Medulla oblongata (tissue), 1 donor: Measurements from ENCODE around the gene PPM1F.

ENCODE experiments used
- DNase-seq: peaks from one replicate; pipeline ENCODE4 v3.0.0-alpha.2; 2015; ENCODE audit errors: extremely low spot score

Gene PPM1F

GRCh38 chr22:21952586-21953571 lies at the start of gene PPM1F:
Gene PPM1F (minus strand): TSS chr22:21952848. CDS start chr22:21946048, 6,800 bp downstream.
- peak; percentile 82 for DNase-seq

- DNase-seq: no peak
Measured at GRCh38 chr22:22001664-22002525, 49.2 kb upstream of the PPM1F start.

- no peak for DNase-seq
Measured at GRCh38 chr22:21998595-21999247, 46.1 kb upstream of the PPM1F start.

- DNase-seq: no peak
Measured at GRCh38 chr22:21996175-21996720, 43.6 kb upstream of the PPM1F start.

- DNase-seq: no peak
Measured at GRCh38 chr22:21995660-21996059, 43.0 kb upstream of the PPM1F start.

GRCh38 chr22:21994881-21995444 lies 42.3 kb upstream of the PPM1F start:
- DNase-seq: no peak

- no peak for DNase-seq
Measured at GRCh38 chr22:21992593-21993237, 40.1 kb upstream of the PPM1F start.

- no peak for DNase-seq
Measured at GRCh38 chr22:21991774-21992173, 39.1 kb upstream of the PPM1F start.

- DNase-seq: no peak
Measured at GRCh38 chr22:21991304-21991596, 38.6 kb upstream of the PPM1F start.

GRCh38 chr22:21990445-21991303 lies 38.0 kb upstream of the PPM1F start:
- no peak for DNase-seq

- no peak for DNase-seq
Measured at GRCh38 chr22:21989049-21989448, 36.4 kb upstream of the PPM1F start.

- DNase-seq: no peak
Measured at GRCh38 chr22:21985214-21985613, 32.6 kb upstream of the PPM1F start.

GRCh38 chr22:21984793-21985192 lies 32.1 kb upstream of the PPM1F start:
- DNase-seq: no peak

GRCh38 chr22:21982338-21982965 lies 29.8 kb upstream of the PPM1F start, which contains the start of gene TOP3B:
Gene TOP3B (minus strand): TSS chr22:21982787. CDS start chr22:21975709, 7,078 bp downstream.
- DNase-seq: peak; percentile 76

- peak; percentile 4 for DNase-seq
Measured at GRCh38 chr22:21981874-21982273, 29.2 kb upstream of the PPM1F start.

- no peak for DNase-seq
Measured at GRCh38 chr22:21980547-21980946, 27.9 kb upstream of the PPM1F start.

- DNase-seq: no peak
Measured at GRCh38 chr22:21978564-21979386, 26.1 kb upstream of the PPM1F start.

GRCh38 chr22:21977814-21978213 lies 25.2 kb upstream of the PPM1F start:
- no peak for DNase-seq
